GM18511 (cell line): ENCODE data around the gene ST6GAL1.
"Not testable (repeated sequence)": the region's sequence is repeated elsewhere in the genome, so short reads cannot be mapped to it uniquely, and the experiment has no call there.

Source experiments
- ATAC-seq: cut with Tn5 transposase; IDR thresholded peaks from one replicate; pipeline ENCODE4 v1.9.1; 2021; ENCODE audit warnings: mild to moderate bottlenecking, moderate library complexity; ENCODE audit not compliant: unreplicated experiment

The ST6GAL1 gene

DNA sequence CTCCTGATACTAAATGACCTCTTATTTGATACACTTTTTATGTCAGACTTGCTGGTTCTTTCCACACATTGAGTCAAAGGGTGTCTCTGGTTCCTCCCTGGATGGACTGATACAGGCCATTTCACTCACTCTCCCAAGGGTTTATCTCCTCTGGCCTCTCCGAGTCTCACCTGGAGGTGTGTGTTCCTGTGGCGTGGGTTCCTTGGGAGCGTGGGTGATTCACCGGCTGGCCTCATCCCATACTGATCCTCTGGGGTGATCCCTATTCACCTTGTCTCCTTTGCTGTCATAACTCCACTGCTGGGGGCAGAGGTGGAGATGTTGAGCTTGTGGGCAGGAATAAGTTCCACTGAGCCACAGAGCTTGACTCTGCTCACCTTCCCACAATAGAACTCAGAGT is 61.1 kb downstream of the ST6GAL1 start:
- no peak for ATAC-seq

DNA sequence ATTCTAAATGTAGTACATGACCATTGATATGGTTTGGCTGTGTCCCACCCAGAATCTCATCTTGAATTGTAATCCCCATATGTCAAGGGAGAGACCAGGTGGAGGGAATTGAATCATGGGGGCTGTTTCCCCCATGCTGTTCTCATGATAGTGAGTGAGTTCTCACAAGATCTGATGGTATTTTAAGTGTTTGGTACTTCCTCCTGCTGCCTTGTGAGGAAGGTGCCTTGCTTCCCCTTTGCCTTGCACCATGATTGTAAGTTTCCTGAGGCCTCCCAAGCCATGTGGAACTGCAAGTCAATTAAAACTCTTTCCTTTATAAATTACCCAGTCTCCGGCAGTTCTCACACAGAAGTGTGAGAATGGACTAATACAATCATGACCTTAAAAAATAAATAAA is 61.8 kb downstream of the ST6GAL1 start:
- ATAC-seq = not testable (repeated sequence)

DNA sequence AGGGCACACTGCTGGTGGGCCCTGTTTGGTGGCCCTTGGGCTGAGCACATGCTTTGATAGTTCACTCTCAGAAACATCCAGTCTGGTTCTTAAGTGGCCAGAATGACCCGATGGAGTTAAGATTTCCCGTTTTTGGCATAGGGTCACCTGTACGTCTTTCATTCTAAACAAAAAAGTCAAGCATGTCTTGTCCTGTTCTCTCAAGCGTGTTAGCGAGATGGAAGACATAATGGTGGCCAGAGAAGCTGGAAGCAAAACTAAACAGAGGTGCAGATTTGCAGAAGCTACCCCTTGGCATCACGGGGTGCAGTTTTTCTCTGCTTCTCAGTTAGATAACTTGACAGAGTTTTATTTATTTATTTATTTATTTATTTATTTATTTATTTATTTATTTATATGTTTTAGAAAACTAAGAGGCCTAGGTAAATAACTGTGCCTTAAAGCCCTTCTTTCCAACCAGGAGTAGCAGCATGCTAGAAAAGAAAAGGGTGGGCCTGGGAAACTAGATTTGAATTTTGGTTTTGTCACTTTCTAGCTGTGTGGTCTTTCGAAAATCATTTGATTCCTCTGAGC is 63.0 kb downstream of the ST6GAL1 start:
- no peak for ATAC-seq

DNA sequence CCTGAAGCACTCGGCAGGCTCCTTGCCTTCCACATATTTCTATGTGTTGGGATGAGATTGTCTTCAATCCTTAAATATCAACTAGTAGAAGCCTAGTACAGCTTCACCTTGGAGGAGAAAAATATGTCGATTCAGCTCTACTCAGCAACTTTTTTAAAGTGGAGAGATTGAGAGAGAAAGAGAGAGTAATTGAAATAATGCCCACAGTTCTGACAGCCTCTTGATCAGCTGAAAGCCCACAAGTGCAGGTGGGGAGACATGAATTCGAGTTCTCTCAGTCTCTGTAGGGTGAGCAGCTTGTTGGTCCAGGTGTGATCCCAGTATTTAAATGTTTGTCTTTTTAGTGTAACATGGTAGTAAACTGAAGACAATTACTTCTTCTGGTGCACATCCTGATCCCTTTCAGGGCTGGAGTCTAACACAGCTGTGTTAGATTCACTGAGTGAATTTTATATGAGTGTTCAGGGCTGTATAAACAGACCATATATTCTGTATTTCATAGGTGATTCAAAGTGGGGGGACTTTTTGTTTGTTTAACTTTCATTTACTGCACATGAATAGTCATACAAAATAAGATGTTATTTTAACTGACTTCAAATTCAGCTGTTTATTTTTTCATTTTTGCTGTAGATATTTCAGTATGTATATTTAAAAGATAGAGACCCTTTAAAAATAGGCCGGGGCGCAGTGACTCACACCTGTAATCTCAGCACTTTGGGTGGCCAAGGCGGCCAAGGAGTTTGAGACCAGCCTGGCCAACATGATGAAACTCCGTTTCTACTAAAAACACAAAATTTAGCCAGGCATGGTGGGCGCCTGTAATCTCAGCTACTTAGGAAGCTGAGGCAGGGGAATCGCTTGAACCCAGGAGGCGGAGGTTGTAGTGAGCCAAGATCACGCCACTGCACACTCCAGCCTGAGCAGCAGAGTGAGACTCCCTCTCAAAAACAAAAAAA is 64.0 kb downstream of the ST6GAL1 start:
- ATAC-seq = no peak

DNA sequence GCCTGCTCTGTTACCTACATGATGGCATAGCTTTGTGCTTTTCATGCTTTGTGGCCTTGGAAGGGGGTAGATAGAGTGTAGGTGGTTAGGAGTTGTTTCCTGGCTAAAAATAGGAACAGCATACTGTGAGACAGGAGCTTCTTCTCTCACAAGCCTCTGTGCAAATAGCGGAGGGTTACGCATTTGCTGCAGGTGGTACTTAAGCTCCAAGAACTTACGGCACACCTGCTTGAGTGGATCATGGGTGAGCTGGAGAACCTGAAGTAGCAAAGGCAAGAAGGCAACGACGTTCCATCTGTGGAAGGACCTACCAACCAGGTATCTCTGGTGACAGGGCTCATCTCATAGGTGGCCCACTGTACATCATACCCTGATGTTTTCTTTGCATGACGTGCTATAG is 66.0 kb downstream of the ST6GAL1 start:
- no peak for ATAC-seq

DNA sequence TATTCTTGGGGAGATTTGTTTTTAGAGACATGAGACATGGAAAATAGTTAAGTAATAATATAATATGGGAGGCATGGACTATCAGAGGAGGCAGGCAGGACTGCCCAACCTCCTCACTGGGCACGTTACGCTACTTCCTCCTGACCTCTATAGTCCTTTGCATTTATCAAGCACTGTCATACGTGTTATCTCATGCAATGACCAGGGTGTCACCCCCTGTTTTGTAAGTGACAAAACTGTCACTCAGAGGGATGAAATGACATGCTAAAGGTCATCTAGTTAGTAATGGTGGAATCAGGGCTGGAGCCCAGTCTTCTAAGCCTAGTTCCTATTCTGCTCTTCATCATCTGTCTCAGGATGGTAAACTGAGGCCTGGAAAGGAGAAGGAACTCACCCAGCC is 66.7 kb downstream of the ST6GAL1 start:
- no peak for ATAC-seq

DNA sequence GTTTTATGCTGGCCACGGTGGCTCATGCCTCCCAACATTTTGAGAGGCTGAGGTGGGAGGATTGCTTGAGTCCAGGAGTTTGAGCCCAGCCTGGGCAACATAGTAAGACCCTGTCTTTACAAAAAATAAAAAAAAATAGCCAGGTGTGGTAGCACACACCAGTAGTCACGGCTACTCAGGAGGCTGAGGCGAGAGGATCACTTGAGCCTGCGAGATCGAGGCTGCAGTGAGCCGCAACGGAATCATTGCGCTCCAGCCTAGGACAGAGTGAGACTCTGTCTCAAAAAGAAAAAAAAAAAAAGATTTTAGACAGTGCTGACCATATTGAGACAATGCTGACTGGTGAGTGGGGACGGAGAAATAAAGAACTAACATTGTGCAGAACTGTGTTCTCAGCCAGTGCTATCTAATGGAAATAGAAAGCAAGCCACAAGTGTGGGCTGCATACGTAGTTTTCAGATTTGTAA is 67.2 kb downstream of the ST6GAL1 start:
- ATAC-seq = peak; percentile 25

DNA sequence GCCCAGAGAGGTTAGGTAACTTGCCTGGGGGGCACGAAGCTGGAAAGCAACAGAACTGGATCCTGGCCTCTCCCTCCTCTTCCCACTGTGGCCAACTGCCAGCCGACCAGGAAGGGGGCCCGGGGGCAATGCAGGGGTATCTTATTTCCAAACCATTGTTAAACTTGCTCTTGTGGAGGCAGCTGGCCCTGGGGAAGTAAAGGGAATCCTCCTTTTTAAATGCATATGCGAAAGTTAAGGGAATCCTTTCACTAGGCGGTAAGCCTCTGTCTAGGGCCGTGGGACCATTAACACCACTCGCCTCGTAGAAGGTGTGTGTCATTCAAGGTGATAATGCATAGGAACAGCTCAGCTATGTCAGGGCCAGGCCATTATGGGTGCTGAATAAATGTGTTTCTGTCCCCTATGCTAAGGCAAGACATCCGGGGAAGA is 68.6 kb downstream of the ST6GAL1 start:
- ATAC-seq = no peak

DNA sequence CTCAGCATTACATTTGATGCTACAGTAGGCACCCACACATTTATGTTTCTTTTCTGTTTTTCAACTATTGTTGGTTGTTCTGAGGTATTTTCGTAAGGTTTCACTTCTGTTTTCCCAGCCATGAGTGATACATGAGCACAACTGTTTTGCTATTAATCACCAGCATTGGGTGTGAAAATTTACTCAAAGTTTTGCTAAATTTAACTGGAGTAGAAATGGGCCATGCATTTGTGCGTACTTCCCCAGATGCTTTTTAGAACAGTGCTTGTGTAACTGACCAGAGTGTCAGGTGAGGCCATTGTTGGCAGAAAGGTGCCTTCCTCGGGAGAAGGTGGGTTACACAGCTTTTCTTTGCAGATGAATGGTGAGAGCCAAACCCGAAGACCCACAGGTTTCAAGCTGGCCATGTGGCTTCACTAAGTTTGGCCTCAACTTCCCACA is 70.4 kb downstream of the ST6GAL1 start:
- ATAC-seq = peak; percentile 79

DNA sequence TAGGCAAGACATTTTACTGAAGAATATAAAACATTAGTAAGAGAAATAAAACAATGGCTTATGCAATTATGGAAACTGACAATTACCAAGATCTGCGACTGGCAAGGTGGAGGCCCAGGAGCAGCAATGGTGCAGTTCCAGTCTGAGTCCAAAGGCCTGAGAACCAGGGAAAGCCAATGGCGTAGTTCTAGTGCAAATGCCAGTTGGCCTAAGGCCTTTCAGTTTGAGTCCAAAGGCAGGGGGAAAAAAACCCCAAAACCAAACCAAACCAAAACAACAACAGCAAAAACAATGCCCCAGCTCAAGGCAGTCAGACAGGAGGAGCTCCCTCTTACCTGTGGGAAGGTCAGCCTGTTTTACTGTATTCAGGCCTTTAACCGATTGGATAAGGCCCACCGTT is 72.6 kb downstream of the ST6GAL1 start:
- ATAC-seq = no peak

DNA sequence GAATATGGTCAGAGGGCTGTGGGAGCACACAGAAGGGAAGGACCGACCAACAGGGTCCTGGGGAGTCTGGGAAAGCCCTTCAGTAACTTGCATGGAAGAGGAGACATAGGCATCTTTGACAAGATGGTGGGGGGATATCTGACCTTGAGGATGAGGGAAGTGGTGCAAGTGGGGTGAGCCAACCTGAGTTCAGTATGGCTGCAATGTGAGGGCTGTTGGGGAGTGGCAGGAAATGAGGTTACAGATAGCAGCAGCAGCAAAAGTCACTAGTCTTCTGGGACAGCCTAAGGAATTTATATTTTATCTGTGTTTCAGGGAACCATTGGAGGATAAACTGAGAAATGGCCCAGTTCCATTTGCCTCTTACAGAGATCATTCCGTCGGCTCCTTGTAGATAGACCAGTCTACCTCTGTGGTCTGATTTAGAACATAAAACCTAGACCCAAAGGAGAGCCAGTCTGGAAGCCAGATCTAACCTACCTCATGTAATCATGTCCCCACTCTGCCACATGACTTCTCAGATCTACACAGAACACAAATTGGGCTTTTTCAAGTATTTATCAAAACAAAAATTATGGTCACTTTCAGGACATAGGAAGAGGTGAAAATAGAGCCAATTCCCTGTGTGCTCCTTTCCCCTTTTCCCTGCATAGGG is 75.6 kb downstream of the ST6GAL1 start:
- ATAC-seq = no peak

DNA sequence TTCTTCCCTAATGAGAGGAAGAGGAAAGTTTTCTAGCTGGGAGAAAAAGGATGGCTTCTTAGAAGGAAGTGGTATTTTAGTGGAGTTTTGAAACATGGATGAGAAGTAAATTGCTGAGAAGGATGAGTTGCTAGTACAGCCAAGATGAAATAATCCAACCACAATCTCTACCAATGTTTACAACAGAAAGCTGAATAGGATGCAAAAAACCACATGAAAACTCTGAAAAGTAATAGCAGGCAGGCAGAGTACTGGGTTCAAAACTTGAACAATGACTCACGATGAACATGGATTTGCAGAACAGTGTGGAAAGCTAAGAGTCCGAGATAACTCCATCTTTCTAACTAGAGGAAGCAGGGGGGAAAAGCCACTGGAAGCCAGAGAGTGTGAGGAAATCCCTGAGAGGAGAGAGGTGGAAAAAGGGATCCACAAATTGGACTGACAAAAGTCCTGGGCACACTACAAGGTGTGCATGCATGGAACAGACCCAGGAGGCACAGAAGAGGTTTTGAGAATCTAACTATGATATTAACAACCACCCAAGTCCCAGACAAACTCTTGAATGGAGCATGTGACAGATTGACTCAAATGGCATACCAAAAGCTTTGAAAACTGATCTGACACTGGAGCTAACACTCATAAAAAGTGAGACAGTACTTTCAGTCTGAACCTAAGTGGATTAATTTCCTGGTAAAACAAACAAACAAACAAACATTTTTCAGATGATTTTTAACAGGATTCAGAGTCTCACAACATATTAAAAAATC is 76.7 kb downstream of the ST6GAL1 start:
- no peak for ATAC-seq

DNA sequence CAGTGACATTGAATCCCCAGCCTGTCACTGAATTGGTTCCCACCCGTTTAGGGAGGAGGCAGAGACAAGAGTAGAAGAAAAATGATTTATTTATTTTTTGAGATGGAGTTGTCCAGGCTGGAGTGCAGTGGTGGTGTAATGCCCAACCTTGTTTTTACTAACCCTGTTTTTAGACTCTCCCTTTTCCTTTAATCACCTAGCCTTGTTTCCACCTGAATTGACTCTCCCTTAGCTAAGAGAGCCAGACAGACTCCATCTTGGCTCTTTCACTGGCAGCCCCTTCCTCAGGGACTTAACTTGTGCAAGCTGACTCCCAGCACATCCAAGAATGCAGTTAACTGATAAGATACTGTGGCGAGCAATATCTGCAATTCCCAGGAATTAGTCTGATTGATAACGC is 80.1 kb downstream of the ST6GAL1 start:
- ATAC-seq = not testable (repeated sequence)

DNA sequence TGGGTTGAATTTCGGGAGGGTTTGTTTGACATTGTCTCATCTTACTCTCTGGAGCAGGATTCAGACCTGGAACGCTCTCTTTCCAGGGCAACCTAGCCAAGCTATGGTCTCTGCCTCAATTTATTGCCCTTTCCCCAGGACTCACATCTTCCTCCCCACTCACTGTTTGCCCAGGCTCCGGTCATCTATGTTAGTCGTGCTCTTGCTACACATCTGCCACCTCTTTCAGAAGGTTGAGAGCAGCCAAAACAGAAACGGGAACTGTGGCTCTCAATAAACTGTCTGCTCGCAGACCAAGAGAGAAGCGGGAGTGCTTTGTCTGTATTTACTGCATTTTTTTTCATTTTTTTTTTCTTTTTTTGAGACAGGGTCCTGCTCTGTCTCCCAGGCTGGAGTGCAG is 81.6 kb downstream of the ST6GAL1 start:
- ATAC-seq = peak; percentile 58

DNA sequence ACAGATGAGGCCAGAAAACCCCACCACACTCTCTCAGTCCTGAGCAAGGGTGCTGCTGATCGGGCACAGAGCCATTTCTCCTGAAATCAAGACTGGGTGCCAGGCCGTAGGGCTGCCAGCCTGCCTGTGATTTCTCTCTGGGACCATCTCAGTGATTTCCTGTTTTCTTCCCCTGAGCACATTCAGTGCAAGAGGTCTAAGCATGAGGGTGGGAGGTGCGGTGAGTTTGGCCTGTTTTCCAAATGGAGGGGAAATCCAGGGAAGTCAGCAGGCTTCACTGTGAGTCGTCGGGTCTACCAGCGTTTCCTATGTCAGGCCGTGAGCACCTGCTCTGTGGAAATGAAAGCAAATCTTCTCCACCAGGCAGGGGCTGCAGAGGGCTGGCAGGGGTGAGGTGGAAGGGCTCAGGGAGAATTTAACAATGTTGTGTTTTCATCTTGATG is 82.3 kb downstream of the ST6GAL1 start:
- peak; percentile 21 for ATAC-seq

DNA sequence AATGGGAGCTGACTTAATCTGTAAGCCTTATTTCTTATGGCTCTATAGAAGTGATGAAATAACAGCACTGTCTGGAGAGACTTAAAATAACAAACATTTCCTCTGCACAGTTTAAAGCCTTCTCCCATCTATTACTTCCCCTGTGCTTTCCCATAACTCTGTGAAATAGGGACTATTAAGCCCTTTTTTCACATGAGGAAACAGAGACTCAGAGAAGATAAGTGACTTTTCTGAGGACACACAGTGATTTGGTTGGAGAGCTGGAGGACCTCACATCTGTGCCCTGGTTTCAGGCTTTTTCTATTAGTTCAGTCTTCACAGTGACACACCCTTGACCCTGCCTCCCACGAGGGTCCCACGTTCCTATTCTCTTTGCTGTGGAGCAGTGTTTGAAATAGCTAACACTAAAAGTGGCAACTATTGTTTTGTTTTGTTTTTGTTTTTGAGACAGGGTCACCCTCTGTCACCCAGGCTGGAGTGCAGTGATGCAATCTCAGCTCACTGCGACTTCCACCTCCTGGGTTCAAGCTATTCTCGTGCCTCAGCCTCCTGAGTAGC is 82.9 kb downstream of the ST6GAL1 start:
- no peak for ATAC-seq

DNA sequence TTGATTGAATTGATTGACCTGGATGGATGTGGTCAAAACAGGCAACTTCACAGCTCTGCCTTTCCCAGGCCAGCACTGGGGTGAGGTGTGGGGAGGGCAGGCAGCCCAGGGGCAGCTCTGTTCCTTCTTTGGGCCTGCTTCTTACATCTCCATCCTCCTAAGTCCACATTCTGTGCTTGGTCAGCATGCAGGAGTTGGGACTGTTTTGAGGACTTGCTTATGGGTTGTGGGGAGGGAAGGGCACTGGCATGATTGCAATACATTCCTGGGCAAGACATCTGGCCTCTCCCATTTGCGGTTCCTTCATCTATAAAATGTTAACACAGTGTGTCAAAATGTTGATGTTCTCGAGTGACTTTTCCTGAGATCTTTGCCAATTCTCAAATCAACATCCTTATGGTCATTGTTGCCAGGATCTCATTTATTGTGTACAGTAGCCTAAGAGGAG is 84.1 kb downstream of the ST6GAL1 start:
- ATAC-seq = no peak

DNA sequence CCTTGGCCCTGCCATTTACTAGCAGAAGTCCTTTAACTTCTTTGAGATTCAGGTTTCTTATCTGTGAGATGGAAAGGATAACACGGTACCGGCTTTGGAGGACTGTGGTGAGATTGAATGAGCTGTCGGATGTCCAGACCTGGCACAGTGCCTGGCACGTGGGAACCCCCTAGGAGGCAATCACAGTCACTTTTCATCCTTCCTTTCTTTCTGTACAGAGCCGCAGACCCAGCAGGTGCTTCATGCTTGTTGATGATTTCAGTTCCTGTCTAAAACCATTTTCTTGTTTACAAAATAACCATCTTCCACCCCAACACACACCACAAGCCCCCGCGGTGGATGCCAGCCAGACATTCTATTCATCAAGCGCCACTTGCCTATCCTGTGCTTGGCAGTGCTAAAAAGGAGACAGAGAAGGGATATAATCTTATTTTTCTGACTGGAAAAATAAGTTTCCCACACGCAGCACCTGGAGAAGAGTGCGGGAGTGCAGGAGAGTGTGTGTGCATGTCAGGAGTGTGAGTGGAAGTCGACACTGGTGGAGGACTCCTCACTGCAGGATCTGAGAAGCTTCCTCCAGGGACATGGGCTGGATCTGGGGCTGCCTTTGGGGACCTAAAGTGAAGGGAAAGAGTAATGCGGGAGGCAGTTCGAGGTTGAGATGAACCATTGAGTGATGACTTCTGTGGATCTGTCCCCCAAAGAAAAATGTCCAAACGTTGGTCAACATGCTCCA is 85.7 kb downstream of the ST6GAL1 start:
- ATAC-seq = peak; percentile 59

DNA sequence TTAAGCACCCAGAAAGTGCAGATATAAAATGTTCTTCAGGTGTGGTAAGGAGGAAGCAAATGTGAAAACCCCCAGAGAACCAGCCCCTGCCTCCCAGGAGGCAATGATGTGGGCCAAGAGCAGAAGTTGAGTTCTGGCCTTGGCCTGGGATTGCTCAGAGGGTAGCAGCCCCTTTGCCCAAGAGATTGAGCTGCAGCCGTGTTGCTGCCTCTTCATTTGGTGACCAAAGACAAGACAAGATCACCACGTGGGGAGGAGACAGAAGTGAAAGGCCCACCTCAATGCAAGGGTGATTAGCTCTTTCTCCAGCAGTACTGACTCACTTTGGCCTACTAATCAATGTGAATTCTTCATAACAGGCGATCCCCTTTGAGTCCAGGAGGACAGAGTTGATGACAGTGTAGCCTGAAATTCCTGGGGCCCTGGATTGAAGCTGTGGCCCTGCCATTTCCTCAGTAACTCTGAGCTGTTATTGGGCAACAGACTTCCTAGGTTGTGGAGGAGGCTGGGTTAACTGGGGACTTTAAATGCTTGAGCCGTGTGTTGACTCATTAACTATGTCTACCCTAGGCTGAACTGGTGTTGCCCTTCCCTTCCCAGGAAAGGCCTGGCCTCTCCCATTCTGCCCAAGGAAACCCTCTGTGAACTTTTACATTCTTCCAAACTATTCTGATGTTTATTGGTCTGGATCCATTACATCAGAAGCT is 86.5 kb downstream of the ST6GAL1 start:
- peak; percentile 33 for ATAC-seq
